Endothelial cell of umbilical vein (primary cell): ENCODE measurements around the gene TCERG1L. TPM values are rescaled to one million over a fixed set of nuclear protein-coding genes. Genes with fewer than 3 reads are reported as not detected.

ENCODE experiments used
- BruUV-seq: library from RNA; stranded (reverse); fragments of 400-500 nt; replicated peaks from 2 replicates; lab custom pipeline; 2021; lab: Mats Ljungman, UMichigan
- CTCF ChIA-PET: fragments of 300-600, 350-600 bp; sonication (Branson Sonifier 250); formaldehyde crosslinking; loops from one replicate; lab custom pipeline; 2021; ENCODE audit warnings: antibody characterized with exemption, inconsistent platforms; lab: Charles Lee
- POLR2A ChIA-PET: fragments of 300-600, 350-600 bp; sonication (Branson Sonifier 250); formaldehyde crosslinking; loops from one replicate; lab custom pipeline; 2021; ENCODE audit warnings: antibody characterized with exemption, inconsistent platforms; lab: Charles Lee
- DNase-seq: peaks from one replicate; pipeline ENCODE4 v3.0.0-alpha.2; 2011; ENCODE audit warnings: low read depth, low spot score
- FAIRE-seq: peaks from 2 replicates; lab custom pipeline; 2011; peaks lifted over from hg19 to GRCh38; lab: Jason Lieb, UNC
- H2AFZ ChIP-seq: 2 replicates; pipeline ENCODE4 v1.6.0; 2012; ENCODE audit warnings: low read depth, low read length, control low read depth, inconsistent platforms
- H3K27ac ChIP-seq: 2 replicates; pipeline ENCODE4 v1.5.1; 2011; ENCODE audit warnings: low read depth, mild to moderate bottlenecking, control low read depth, low read length, moderate library complexity; ENCODE audit not compliant: insufficient read depth
- H3K27me3 ChIP-seq, 2 experiments: 2 replicates each; pipeline versions ENCODE4 v1.6.0 to v1.6.1; 2011; ENCODE audit warnings: low read length in 2 of 2, mixed read lengths in 1 of 2; ENCODE audit not compliant: control insufficient read depth in 2 of 2, insufficient read depth in 2 of 2
- H3K36me3 ChIP-seq, 2 experiments: 2 replicates in 1 of 2; 3 replicates in 1 of 2; pipeline ENCODE4 v1.5.1; 2011; ENCODE audit warnings: low read length in 2 of 2, mild to moderate bottlenecking in 1 of 2, moderate library complexity in 1 of 2; ENCODE audit not compliant: control insufficient read depth in 2 of 2, insufficient read depth in 2 of 2; ENCODE audit errors: extremely low read depth in 1 of 2
- H3K4me1 ChIP-seq: 3 replicates; pipeline ENCODE4 v1.5.1; 2011; ENCODE audit warnings: mild to moderate bottlenecking, low read length; ENCODE audit not compliant: control insufficient read depth, insufficient read depth; ENCODE audit errors: extremely low read depth
- H3K4me2 ChIP-seq: 2 replicates; pipeline ENCODE4 v1.6.1; 2011; ENCODE audit warnings: low read length, control low read depth, mixed read lengths; ENCODE audit not compliant: insufficient read depth
- H3K4me3 ChIP-seq, 3 experiments: fragments of 200-600 bp in 1 of 3; sonication (generic), shearing (Covaris generic) in 1 of 3; replicated peaks in 1 of 3; 2 replicates each; pipeline ENCODE4 v1.5.1; 2011 to 2016; ENCODE audit warnings: control low read depth in 3 of 3, low read length in 3 of 3, mild to moderate bottlenecking in 2 of 3, inconsistent platforms in 1 of 3, low read depth in 1 of 3, moderate library complexity in 1 of 3; ENCODE audit not compliant: insufficient read depth in 1 of 3
- H3K79me2 ChIP-seq: 2 replicates; pipeline ENCODE4 v1.6.0; 2012; ENCODE audit warnings: low read length, inconsistent platforms; ENCODE audit not compliant: control insufficient read depth, insufficient read depth
- H3K9ac ChIP-seq: replicated peaks from 2 replicates; pipeline ENCODE3; 2011; ENCODE audit warnings: low read length, control low read depth; ENCODE audit not compliant: insufficient read depth; ENCODE audit errors: extremely low read depth
- H3K9me1 ChIP-seq: replicated peaks from 3 replicates; pipeline ENCODE4 v1.6.0; 2011; ENCODE audit warnings: mild to moderate bottlenecking, low read length; ENCODE audit not compliant: control insufficient read depth, insufficient read depth; ENCODE audit errors: extremely low read depth
- H3K9me3 ChIP-seq: replicated peaks from 2 replicates; pipeline ENCODE4 v1.5.1; 2012; ENCODE audit warnings: low read length, inconsistent platforms; ENCODE audit not compliant: control insufficient read depth, insufficient read depth
- H4K20me1 ChIP-seq: replicated peaks from 2 replicates; pipeline ENCODE3; 2011; ENCODE audit warnings: mild to moderate bottlenecking, low read length; ENCODE audit not compliant: control insufficient read depth, insufficient read depth; ENCODE audit errors: extremely low read depth
- EZH2 ChIP-seq: IDR thresholded peaks from 2 replicates; pipeline ENCODE4 v1.6.1; 2012; ENCODE audit warnings: borderline replicate concordance, low read depth, mild to moderate bottlenecking, moderate library complexity, low read length, inconsistent platforms; ENCODE audit not compliant: severe bottlenecking
- FOS ChIP-seq: IDR thresholded peaks from 2 replicates; pipeline ENCODE4 v1.6.1; 2011; ENCODE audit warnings: mild to moderate bottlenecking, low read length, moderate library complexity, borderline replicate concordance; ENCODE audit not compliant: insufficient read depth
- GATA2 ChIP-seq: IDR thresholded peaks from 2 replicates; pipeline ENCODE4 v1.7.0; 2011; ENCODE audit warnings: low read depth, mild to moderate bottlenecking, moderate library complexity, mixed read lengths, low read length; ENCODE audit not compliant: insufficient read length, insufficient read depth
- JUN ChIP-seq: IDR thresholded peaks from 2 replicates; pipeline ENCODE4 v1.6.1; 2011; ENCODE audit warnings: borderline replicate concordance, low read depth; ENCODE audit not compliant: insufficient read length, insufficient read depth
- MYC ChIP-seq: IDR thresholded peaks from one replicate; pipeline ENCODE4 v1.6.1; 2011; ENCODE audit warnings: mild to moderate bottlenecking, low read depth, low read length
- POLR2A ChIP-seq: IDR thresholded peaks from 2 replicates; pipeline ENCODE4 v1.6.1; 2012; ENCODE audit warnings: low read depth, mild to moderate bottlenecking, control low read depth, low read length
- POLR2AphosphoS5 ChIP-seq: IDR thresholded peaks from 2 replicates; pipeline ENCODE4 v1.6.1; 2012; ENCODE audit warnings: low read depth, mild to moderate bottlenecking, control low read depth, low read length, moderate library complexity; ENCODE audit not compliant: insufficient read depth
- dilution Hi-C: fragments of 300-500 bp; cut with MboI; formaldehyde crosslinking; loops from one replicate; pipeline ENCODE4 v1.15.0; 2019; ENCODE audit warnings: low sequenced_read_pairs; ENCODE audit not compliant: extremely low pct_ligation_motif_present
- intact Hi-C: fragments of 100-400 bp; cut with micrococcal nuclease; formaldehyde crosslinking; loops from one replicate; pipeline ENCODE4 v1.10.0; 2022
- polyA plus RNA-seq, 4 experiments: library from polyadenylated mRNA; depleted of rRNA in 3 of 4; stranded (reverse) in 3 of 4; unstranded in 1 of 4; fragments of >200 nt; gene quantifications; 2 replicates each; pipeline versions ENCODE4 v1.2.1 to v1.2.3, GENCODE V29; 2011 to 2012; ENCODE audit warnings: missing spikeins in 1 of 4
- total RNA-seq: library from RNA; stranded (reverse); gene quantifications from 2 replicates; pipeline ENCODE4 v1.2.3, GENCODE V29; 2021
- TF ChIP-seq, protein P1 (sequence below): IDR thresholded peaks from 2 replicates; pipeline ENCODE4 v1.6.1; 2011; ENCODE audit not compliant: insufficient read depth, insufficient read length
- TF ChIP-seq, protein P2 (sequence below), 2 donors: IDR thresholded peaks; 1 replicate in 1 of 2; 2 replicates in 1 of 2; pipeline ENCODE4 v1.5.1; 2011; ENCODE audit warnings: low read length in 2 of 2, mild to moderate bottlenecking in 2 of 2, moderate library complexity in 2 of 2, control low read depth in 1 of 2, inconsistent platforms in 1 of 2, low read depth in 1 of 2; ENCODE audit not compliant: insufficient read depth in 1 of 2; ENCODE audit errors: extremely low read depth in 1 of 2

TCERG1L gene
- total and polyA plus RNA-seq, 2 donors (not counting 3 experiments of a cell fraction or from before 2014, with no cell fraction given), result not detected

- Histone ChIP-seq H3K9ac (no peak overlapping the region), H3K9me3 (peaks cover 10% of the 10 kb centered on the region), H3K4me2 (no peak overlapping the region), H3K79me2 (no peaks in the 10 kb centered on the region), H2AFZ (no peak overlapping the region), H3K4me1 (no peaks in the 10 kb centered on the region), H3K4me3 (no peak overlapping the region), H3K9me1 (no peaks in the 10 kb centered on the region), H3K27ac (no peak overlapping the region), H4K20me1 (no peaks in the 10 kb centered on the region), H3K27me3 (no peaks in the 10 kb centered on the region), H3K36me3 (no peaks in the 10 kb centered on the region)
- intact Hi-C loops, result no loop called here
- FAIRE-seq (no peak), DNase-seq (no peak)
- TF ChIP-seq MYC, result no peak
- no peak for TF ChIP-seq POLR2A
- TF ChIP-seq, protein P1, sequence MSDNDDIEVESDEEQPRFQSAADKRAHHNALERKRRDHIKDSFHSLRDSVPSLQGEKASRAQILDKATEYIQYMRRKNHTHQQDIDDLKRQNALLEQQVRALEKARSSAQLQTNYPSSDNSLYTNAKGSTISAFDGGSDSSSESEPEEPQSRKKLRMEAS, result no peak
- TF ChIP-seq, protein P2, sequence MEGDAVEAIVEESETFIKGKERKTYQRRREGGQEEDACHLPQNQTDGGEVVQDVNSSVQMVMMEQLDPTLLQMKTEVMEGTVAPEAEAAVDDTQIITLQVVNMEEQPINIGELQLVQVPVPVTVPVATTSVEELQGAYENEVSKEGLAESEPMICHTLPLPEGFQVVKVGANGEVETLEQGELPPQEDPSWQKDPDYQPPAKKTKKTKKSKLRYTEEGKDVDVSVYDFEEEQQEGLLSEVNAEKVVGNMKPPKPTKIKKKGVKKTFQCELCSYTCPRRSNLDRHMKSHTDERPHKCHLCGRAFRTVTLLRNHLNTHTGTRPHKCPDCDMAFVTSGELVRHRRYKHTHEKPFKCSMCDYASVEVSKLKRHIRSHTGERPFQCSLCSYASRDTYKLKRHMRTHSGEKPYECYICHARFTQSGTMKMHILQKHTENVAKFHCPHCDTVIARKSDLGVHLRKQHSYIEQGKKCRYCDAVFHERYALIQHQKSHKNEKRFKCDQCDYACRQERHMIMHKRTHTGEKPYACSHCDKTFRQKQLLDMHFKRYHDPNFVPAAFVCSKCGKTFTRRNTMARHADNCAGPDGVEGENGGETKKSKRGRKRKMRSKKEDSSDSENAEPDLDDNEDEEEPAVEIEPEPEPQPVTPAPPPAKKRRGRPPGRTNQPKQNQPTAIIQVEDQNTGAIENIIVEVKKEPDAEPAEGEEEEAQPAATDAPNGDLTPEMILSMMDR (IDR thresholded peaks at IDR 0.05; ENCODE audit: extremely low read depth in 1 of 2, insufficient read depth in 1 of 2, low read depth in 1 of 2, low read length in 2 of 2), result no peak
- no peak for TF ChIP-seq POLR2AphosphoS5
- TF ChIP-seq GATA2, result no peak
- no peak for TF ChIP-seq JUN
- no peak for TF ChIP-seq EZH2
- TF ChIP-seq FOS, result no peak
- POLR2A ChIA-PET, result no interaction called here
- BruUV-seq, result no TSS peak
- dilution Hi-C loops, result no loop called here
- CTCF ChIA-PET, result no interaction called here
These were observed 222.4 kb downstream of the TCERG1L start for GRCh38 chr10:131089150-131089549.
